Loucy (cell line): ENCODE data around the gene SERGEF.
A peak's percentile ranks its signal among the peaks of the same experiment; 100 is the strongest.

Experiments used
- H2AFZ ChIP-seq: fragments of 200-600 bp; sonication (generic); 2 replicates; pipeline ENCODE4 v1.6.0; 2016; ENCODE audit warnings: antibody characterized with exemption, mild to moderate bottlenecking, low read length, moderate library complexity
- H3F3A ChIP-seq: fragments of 200-600 bp; 2 replicates; pipeline ENCODE4 v1.6.0; 2016; ENCODE audit warnings: antibody characterized with exemption, low read depth, mild to moderate bottlenecking
- H3K27me3 ChIP-seq: fragments of 200-600 bp; sonication (generic); 2 replicates; pipeline ENCODE4 v1.6.1; 2014; ENCODE audit warnings: low read length, mild to moderate bottlenecking; ENCODE audit not compliant: insufficient read depth, poor library complexity, severe bottlenecking
- H3K36me3 ChIP-seq: fragments of 200-600 bp; sonication (generic); 2 replicates; pipeline ENCODE4 v1.6.1; 2016; ENCODE audit warnings: low read length; ENCODE audit not compliant: insufficient read depth
- H3K4me1 ChIP-seq: fragments of 200-600 bp; sonication (generic); 2 replicates; pipeline ENCODE4 v1.5.1; 2014; ENCODE audit warnings: low read length, mild to moderate bottlenecking; ENCODE audit not compliant: insufficient read depth, poor library complexity, severe bottlenecking
- H3K4me2 ChIP-seq: fragments of 200-600 bp; sonication (generic); 2 replicates; pipeline ENCODE4 v1.6.0; 2014; ENCODE audit warnings: antibody characterized with exemption, low read length, low read depth, mild to moderate bottlenecking; ENCODE audit not compliant: poor library complexity, severe bottlenecking
- H3K4me3 ChIP-seq: fragments of 200-600 bp; sonication (generic); 2 replicates; pipeline ENCODE4 v1.5.1; 2014; ENCODE audit warnings: low read length, mild to moderate bottlenecking, mixed read lengths; ENCODE audit not compliant: poor library complexity, severe bottlenecking
- H3K79me2 ChIP-seq: fragments of 200-600 bp; sonication (generic); 2 replicates; pipeline ENCODE4 v1.6.1; 2014; ENCODE audit warnings: low read length; ENCODE audit not compliant: insufficient read depth
- H3K9ac ChIP-seq: fragments of 200-600 bp; sonication (generic); 2 replicates; pipeline ENCODE4 v1.6.0; 2014; ENCODE audit warnings: mild to moderate bottlenecking, low read depth, low read length, moderate library complexity; ENCODE audit not compliant: poor library complexity, severe bottlenecking
- H3K9me2 ChIP-seq: fragments of 200-600 bp; sonication (generic); replicated peaks from 2 replicates; pipeline ENCODE4 v1.6.1; 2016; ENCODE audit warnings: low read depth, low read length, mixed read lengths
- H3K9me3 ChIP-seq: fragments of 200-600 bp; sonication (generic); 2 replicates; pipeline ENCODE4 v1.6.1; 2014; ENCODE audit warnings: mild to moderate bottlenecking, antibody characterized with exemption, low read length, low read depth; ENCODE audit not compliant: insufficient read depth
- H4K20me1 ChIP-seq: fragments of 200-600 bp; sonication (generic); 2 replicates; pipeline ENCODE4 v1.6.0; 2014; ENCODE audit warnings: antibody characterized with exemption, low read length, mild to moderate bottlenecking; ENCODE audit not compliant: insufficient read depth, poor library complexity, severe bottlenecking
- CTCF ChIP-seq: fragments of 200-600 bp; sonication (generic); conservative IDR thresholded peaks from 2 replicates; pipeline ENCODE4 v1.5.1; 2014; ENCODE audit warnings: mild to moderate bottlenecking, antibody characterized with exemption, low read length
- EZH2phosphoT487 ChIP-seq: fragments of 200-600 bp; IDR thresholded peaks from 2 replicates; pipeline ENCODE4 v1.6.1; 2018; ENCODE audit warnings: antibody characterized with exemption, mild to moderate bottlenecking, moderate library complexity, borderline replicate concordance

Gene SERGEF

GRCh38 chr11:17914957-17915356 is 97.9 kb downstream of the SERGEF start:
- peaks cover 7% of the 10 kb centered on the region; the same call in 1 of the 2 replicates for H3K36me3 ChIP-seq
- H3K4me2 ChIP-seq: no peak overlapping the region

DNA sequence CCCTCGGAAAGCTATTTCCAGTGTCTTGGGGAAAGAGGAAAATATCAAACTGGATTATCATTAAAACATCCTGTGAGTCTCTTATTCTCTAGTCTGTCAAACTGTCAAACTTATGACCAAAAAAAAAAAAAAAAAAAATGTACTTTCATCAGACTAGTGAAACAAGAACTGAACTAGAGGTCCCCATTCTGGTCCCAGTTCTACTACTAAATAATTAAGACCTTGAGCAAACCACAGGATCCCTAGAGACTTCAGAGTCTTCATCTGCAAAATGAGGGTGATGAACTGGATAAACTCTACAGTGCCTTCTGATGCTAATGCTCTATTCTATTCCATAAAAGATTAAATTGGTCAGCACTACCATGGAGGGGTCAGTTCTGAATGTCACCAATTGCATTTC is 105.8 kb downstream of the SERGEF start:
- TF ChIP-seq CTCF: no peak
- no peak for TF ChIP-seq EZH2phosphoT487
- Histone ChIP-seq H3K4me1 (peaks cover 7% of the 10 kb centered on the region), H2AFZ (no peak overlapping the region)

More at GRCh38 chr11:17914957-17915356, 97.9 kb downstream of the SERGEF start:
- no peak overlapping the region for H2AFZ ChIP-seq
- H3K9ac ChIP-seq: no peak overlapping the region
- no peaks in the 10 kb centered on the region for H3K4me1 ChIP-seq
- no peaks in the 10 kb centered on the region for H3F3A ChIP-seq
- H3K4me3 ChIP-seq: no peak overlapping the region
- H4K20me1 ChIP-seq: no peaks in the 10 kb centered on the region
- no peaks in the 10 kb centered on the region for H3K9me3 ChIP-seq
- H3K9me2 ChIP-seq: no peaks in the 10 kb centered on the region
- H3K27me3 ChIP-seq: no peaks in the 10 kb centered on the region
- TF ChIP-seq CTCF (no peak), EZH2phosphoT487 (no peak)
- H3K79me2 ChIP-seq: no peaks in the 10 kb centered on the region

DNA sequence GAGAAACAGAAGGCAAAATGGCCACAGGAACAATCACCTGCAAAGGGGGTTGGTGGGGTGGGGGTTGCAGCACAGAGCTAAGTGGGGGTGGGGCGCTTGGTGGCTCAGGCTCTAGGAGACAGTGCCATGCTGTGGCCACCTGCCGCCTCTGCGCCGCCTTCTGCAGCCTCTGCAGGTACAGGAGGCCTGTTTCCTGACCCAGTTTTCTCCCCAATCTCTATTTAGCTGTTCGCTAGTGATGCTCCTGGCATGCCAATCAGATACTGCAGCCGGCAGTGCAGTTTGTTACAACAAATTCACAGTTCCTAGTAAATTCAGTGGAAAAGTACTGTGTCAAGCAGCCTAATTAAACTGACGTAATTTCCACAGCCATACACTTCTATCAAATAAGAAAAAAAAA is 106.4 kb downstream of the SERGEF start:
- H3K4me2 ChIP-seq: no peak overlapping the region
- H3K9ac ChIP-seq: no peak overlapping the region

More for the DNA sequence above, 105.8 kb downstream of the SERGEF start:
- no peaks in the 10 kb centered on the region for H4K20me1 ChIP-seq
- no peaks in the 10 kb centered on the region for H3K9me3 ChIP-seq
- no peak overlapping the region for H3K4me3 ChIP-seq
- no peaks in the 10 kb centered on the region for H3K9me2 ChIP-seq
- H3F3A ChIP-seq: no peaks in the 10 kb centered on the region
- H3K4me2 ChIP-seq: no peak overlapping the region
- H3K79me2 ChIP-seq: no peaks in the 10 kb centered on the region
- no peak overlapping the region for H3K9ac ChIP-seq
- H3K36me3 ChIP-seq: no peaks in the 10 kb centered on the region
- no peaks in the 10 kb centered on the region for H3K27me3 ChIP-seq

More for the DNA sequence above, 106.4 kb downstream of the SERGEF start:
- H4K20me1 ChIP-seq: no peaks in the 10 kb centered on the region
- no peaks in the 10 kb centered on the region for H3K9me3 ChIP-seq
- no peaks in the 10 kb centered on the region for H3K27me3 ChIP-seq
- H3F3A ChIP-seq: no peaks in the 10 kb centered on the region
- H2AFZ ChIP-seq: no peak overlapping the region
- no peak overlapping the region for H3K4me3 ChIP-seq
- H3K79me2 ChIP-seq: no peaks in the 10 kb centered on the region
- no peaks in the 10 kb centered on the region for H3K9me2 ChIP-seq
- TF ChIP-seq EZH2phosphoT487: no peak
- peak; percentile 52 for TF ChIP-seq CTCF
- H3K36me3 ChIP-seq: no peaks in the 10 kb centered on the region
- peaks cover 7% of the 10 kb centered on the region for H3K4me1 ChIP-seq
